HG03045 (cell line): ENCODE measurements around the gene TANGO2.
"Not testable (repeated sequence)": the region's sequence is repeated elsewhere in the genome, so short reads cannot be mapped to it uniquely, and the experiment has no call there.

Source experiments
- ATAC-seq: cut with Tn5 transposase; IDR thresholded peaks from one replicate; pipeline ENCODE4 v1.9.1; 2021; ENCODE audit warnings: mild to moderate bottlenecking, moderate library complexity; ENCODE audit not compliant: unreplicated experiment

TANGO2 gene

GRCh38 chr22:20060700-20061480 lies 40.0 kb downstream of the TANGO2 start:
- no peak for ATAC-seq

- no peak for ATAC-seq
These were observed 40.6 kb downstream of the TANGO2 start for GRCh38 chr22:20061481-20061861.

- ATAC-seq = no peak
These were observed 41.3 kb downstream of the TANGO2 start for GRCh38 chr22:20062043-20062765.

DNA sequence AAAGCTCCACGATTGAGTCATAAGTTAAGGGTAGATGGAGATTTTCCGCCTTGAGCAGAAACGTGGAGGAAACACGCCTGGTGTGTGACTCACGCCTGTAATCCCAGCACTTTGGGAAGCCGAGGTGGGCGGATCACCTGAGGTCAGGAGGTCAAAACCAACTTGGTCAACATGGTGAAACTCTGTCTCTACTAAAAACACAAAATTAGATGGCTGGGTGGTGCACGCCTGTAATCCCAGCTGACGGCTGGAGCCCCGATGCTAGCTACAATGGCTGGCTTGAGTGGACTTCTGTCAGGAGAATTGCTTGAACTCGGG lies 41.8 kb downstream of the TANGO2 start:
- ATAC-seq = no peak

GRCh38 chr22:20063271-20064139 lies 42.6 kb downstream of the TANGO2 start:
- no peak for ATAC-seq

- no peak for ATAC-seq
These were observed 43.2 kb downstream of the TANGO2 start for GRCh38 chr22:20064140-20064480.

GRCh38 chr22:20064545-20065262 lies 43.8 kb downstream of the TANGO2 start:
- no peak for ATAC-seq

- no peak for ATAC-seq
These were observed 45.1 kb downstream of the TANGO2 start for GRCh38 chr22:20065896-20066616.

DNA sequence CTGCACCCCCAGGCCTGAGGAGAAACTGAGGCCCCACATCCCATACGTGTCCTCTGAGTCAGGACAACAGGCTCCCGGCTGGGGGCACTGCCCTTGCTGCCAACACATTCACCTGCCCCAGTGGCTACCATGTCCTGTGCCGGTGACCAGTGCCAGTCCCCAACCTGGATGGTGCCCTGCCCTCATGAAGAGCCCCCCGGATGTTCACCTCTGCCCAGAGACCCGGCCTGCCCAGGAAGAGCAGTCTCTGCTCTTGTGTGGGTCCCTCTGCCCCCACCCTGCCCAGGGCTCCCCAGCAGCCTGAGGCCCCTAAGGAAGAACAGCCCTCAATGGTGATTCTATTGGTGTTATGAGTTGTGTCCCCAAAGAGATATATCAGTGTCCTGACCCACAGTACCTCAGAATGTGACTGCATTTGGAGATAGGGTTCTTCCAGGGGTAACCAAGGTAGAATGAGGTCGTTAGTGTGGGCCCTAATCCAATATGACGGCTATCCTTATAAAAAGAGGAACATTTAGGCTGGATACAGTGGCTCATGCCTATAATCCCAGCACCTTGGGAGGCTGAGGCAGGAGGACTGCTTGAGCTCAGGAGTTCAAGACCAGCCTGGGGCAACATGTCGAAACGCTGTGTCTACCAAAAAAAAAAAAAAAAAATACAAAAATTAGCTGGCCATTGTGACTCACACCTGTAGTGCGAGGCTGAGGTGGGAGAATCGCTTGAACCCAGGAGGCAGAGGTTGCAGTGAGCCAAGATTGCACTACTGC lies 45.9 kb downstream of the TANGO2 start:
- no peak for ATAC-seq

GRCh38 chr22:20067384-20067682 lies 46.4 kb downstream of the TANGO2 start:
- not testable (repeated sequence) for ATAC-seq

- no peak for ATAC-seq
These were observed 47.7 kb downstream of the TANGO2 start for GRCh38 chr22:20068640-20069039.

GRCh38 chr22:20069331-20070042 lies 48.6 kb downstream of the TANGO2 start:
- ATAC-seq = no peak

DNA sequence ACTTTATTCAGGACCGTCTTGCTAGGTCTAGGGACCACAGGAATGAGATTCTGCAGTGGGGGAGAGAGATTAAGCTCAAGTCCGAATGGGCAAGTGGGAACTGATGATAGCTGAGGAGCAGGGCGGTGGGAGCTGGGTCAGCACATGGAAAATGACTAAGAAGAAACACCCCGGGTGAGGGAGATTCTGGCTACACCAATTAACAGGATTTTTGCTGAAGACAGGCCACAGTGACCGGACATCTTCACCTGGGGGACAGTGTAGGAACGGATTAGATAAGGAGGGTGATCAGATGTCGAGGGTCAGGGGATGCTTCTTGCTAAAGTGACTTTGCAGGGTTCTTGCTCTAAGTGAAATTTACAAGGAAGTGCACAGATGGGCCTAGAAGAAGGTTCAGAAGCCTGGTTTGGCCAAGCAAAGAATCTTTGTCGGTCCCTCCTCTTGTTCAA lies 50.6 kb downstream of the TANGO2 start:
- ATAC-seq = no peak

GRCh38 chr22:20076627-20077172 lies 55.8 kb downstream of the TANGO2 start:
- ATAC-seq = no peak

GRCh38 chr22:20079745-20080444 lies 59.0 kb downstream of the TANGO2 start, which contains the start of gene DGCR8:
Gene DGCR8, plus strand, starts transcription at chr22:20080241. Its CDS starts 5,723 bp downstream, at chr22:20085964.
- peak; percentile 81 for ATAC-seq

GRCh38 chr22:20080445-20080775 lies 59.5 kb downstream of the TANGO2 start:
- peak; percentile 65 for ATAC-seq

DNA sequence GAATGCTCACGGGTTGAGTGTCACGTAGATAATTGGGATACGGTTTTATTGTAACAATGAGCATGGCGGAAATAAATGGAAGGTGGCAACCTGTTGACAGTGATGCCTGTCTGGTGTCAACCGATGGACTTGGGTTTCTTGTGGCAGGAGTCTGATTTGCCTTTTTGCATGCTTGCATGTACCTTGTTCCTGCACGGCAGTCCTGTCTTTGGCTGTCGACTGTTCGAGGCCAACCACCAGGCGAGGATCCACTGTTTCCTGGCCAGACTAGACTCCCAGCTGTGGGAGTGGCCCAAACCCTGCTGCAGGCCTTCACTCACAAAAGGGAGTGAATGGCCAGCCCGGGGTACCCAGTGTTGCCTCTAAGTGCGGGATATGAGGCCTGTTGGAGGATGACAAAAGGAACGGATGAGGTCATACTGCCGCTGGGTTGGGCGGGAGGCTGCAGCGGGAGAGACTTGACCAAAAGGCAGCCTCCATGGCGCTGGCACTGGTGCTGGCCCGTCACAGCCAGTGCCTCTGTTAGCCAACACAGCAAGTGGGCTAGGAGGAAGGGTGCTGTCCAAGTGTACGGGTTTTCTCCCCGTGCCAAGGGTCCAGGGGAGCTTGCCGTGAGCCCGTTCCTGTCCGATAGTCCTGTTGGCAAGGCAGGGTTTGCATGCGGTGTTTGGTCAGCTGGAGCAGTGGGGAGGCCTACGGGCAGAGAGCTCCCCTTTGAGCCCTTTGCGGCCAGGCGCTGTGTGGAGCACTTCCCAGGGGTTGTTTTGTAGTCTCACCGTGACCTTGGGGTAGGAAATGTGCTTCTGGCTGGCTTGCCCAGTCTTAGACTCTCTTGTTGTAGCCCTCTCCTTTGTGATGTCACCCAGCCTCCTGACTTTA lies 60.1 kb downstream of the TANGO2 start:
- no peak for ATAC-seq
